ENCODE data around the gene DNER.
"Not testable (repeated sequence)": the region's sequence is repeated elsewhere in the genome, so short reads cannot be mapped to it uniquely, and the experiment has no call there.

The DNER gene

GRCh38 chr2:229695961-229696360 is 18.4 kb downstream of the DNER start:
- no peak overlapping the region for H3K4me3 ChIP-seq (ENCODE audit: insufficient read depth, low read depth, low read length, poor library complexity, severe bottlenecking)
- no peak for DNase-seq
- no peaks in the 10 kb centered on the region for H3K9me3 ChIP-seq (ENCODE audit: control insufficient read depth, low read length)
- no peak overlapping the region for H3K27ac ChIP-seq (ENCODE audit: insufficient read depth, low read length, poor library complexity, severe bottlenecking)
- no peaks in the 10 kb centered on the region for H3K36me3 ChIP-seq (ENCODE audit: control insufficient read depth, insufficient read depth, low read length)
- no peaks in the 10 kb centered on the region for H3K4me1 ChIP-seq (ENCODE audit: control insufficient read depth, insufficient read depth, low read length, poor library complexity, severe bottlenecking)
- H3K27me3 ChIP-seq (replicated peaks; ENCODE audit: control insufficient read depth, insufficient read depth, low read length, poor library complexity, severe bottlenecking), result no peaks in the 10 kb centered on the region

GRCh38 chr2:229693845-229694244 is 20.5 kb downstream of the DNER start:
- H3K9me3 ChIP-seq (ENCODE audit: control insufficient read depth, low read length); H3K27me3 ChIP-seq (replicated peaks; ENCODE audit: control insufficient read depth, insufficient read depth, low read length, poor library complexity, severe bottlenecking); H3K27ac ChIP-seq (ENCODE audit: insufficient read depth, low read length, poor library complexity, severe bottlenecking); H3K36me3 ChIP-seq (ENCODE audit: control insufficient read depth, insufficient read depth, low read length); DNase-seq; H3K4me3 ChIP-seq (ENCODE audit: insufficient read depth, low read depth, low read length, poor library complexity, severe bottlenecking); H3K4me1 ChIP-seq (ENCODE audit: control insufficient read depth, insufficient read depth, low read length, poor library complexity, severe bottlenecking): not testable (repeated sequence)

- Histone ChIP-seq H3K36me3 (ENCODE audit: control insufficient read depth, insufficient read depth, low read length) (no peaks in the 10 kb centered on the region), H3K9me3 (ENCODE audit: control insufficient read depth, low read length) (no peaks in the 10 kb centered on the region), H3K4me3 (ENCODE audit: insufficient read depth, low read depth, low read length, poor library complexity, severe bottlenecking) (no peak overlapping the region), H3K27me3 (replicated peaks; ENCODE audit: control insufficient read depth, insufficient read depth, low read length, poor library complexity, severe bottlenecking) (peaks cover 2% of the 10 kb centered on the region), H3K27ac (ENCODE audit: insufficient read depth, low read length, poor library complexity, severe bottlenecking) (no peak overlapping the region), H3K4me1 (ENCODE audit: control insufficient read depth, insufficient read depth, low read length, poor library complexity, severe bottlenecking) (no peaks in the 10 kb centered on the region)
- no peak for DNase-seq
These were observed 22.7 kb downstream of the DNER start for GRCh38 chr2:229691631-229692030.

- peaks cover 2% of the 10 kb centered on the region for H3K27me3 ChIP-seq (replicated peaks; ENCODE audit: control insufficient read depth, insufficient read depth, low read length, poor library complexity, severe bottlenecking)
- no peak overlapping the region for H3K27ac ChIP-seq (ENCODE audit: insufficient read depth, low read length, poor library complexity, severe bottlenecking)
- no peaks in the 10 kb centered on the region for H3K36me3 ChIP-seq (ENCODE audit: control insufficient read depth, insufficient read depth, low read length)
- DNase-seq, result no peak
- no peaks in the 10 kb centered on the region for H3K9me3 ChIP-seq (ENCODE audit: control insufficient read depth, low read length)
- no peaks in the 10 kb centered on the region for H3K4me1 ChIP-seq (ENCODE audit: control insufficient read depth, insufficient read depth, low read length, poor library complexity, severe bottlenecking)
- H3K4me3 ChIP-seq (ENCODE audit: insufficient read depth, low read depth, low read length, poor library complexity, severe bottlenecking), result no peak overlapping the region
These were observed 25.0 kb downstream of the DNER start for GRCh38 chr2:229689307-229689839.

- Histone ChIP-seq H3K9me3 (ENCODE audit: control insufficient read depth, low read length) (no peaks in the 10 kb centered on the region), H3K27me3 (replicated peaks; ENCODE audit: control insufficient read depth, insufficient read depth, low read length, poor library complexity, severe bottlenecking) (peaks cover 2% of the 10 kb centered on the region), H3K27ac (ENCODE audit: insufficient read depth, low read length, poor library complexity, severe bottlenecking) (no peak overlapping the region), H3K4me3 (ENCODE audit: insufficient read depth, low read depth, low read length, poor library complexity, severe bottlenecking) (no peak overlapping the region), H3K36me3 (ENCODE audit: control insufficient read depth, insufficient read depth, low read length) (no peaks in the 10 kb centered on the region), H3K4me1 (ENCODE audit: control insufficient read depth, insufficient read depth, low read length, poor library complexity, severe bottlenecking) (no peaks in the 10 kb centered on the region)
- no peak for DNase-seq
These were observed 26.2 kb downstream of the DNER start for GRCh38 chr2:229688141-229688540.

GRCh38 chr2:229686122-229686919 is 28.0 kb downstream of the DNER start:
- Histone ChIP-seq H3K27ac (ENCODE audit: insufficient read depth, low read length, poor library complexity, severe bottlenecking) (no peak overlapping the region), H3K9me3 (ENCODE audit: control insufficient read depth, low read length) (no peaks in the 10 kb centered on the region), H3K36me3 (ENCODE audit: control insufficient read depth, insufficient read depth, low read length) (no peaks in the 10 kb centered on the region), H3K4me1 (ENCODE audit: control insufficient read depth, insufficient read depth, low read length, poor library complexity, severe bottlenecking) (no peaks in the 10 kb centered on the region), H3K27me3 (replicated peaks; ENCODE audit: control insufficient read depth, insufficient read depth, low read length, poor library complexity, severe bottlenecking) (peaks cover 2% of the 10 kb centered on the region), H3K4me3 (ENCODE audit: insufficient read depth, low read depth, low read length, poor library complexity, severe bottlenecking) (no peak overlapping the region)
- DNase-seq, result no peak

- H3K27ac ChIP-seq (ENCODE audit: insufficient read depth, low read length, poor library complexity, severe bottlenecking), result no peak overlapping the region
- H3K9me3 ChIP-seq (ENCODE audit: control insufficient read depth, low read length), result no peaks in the 10 kb centered on the region
- no peaks in the 10 kb centered on the region for H3K36me3 ChIP-seq (ENCODE audit: control insufficient read depth, insufficient read depth, low read length)
- H3K27me3 ChIP-seq (replicated peaks; ENCODE audit: control insufficient read depth, insufficient read depth, low read length, poor library complexity, severe bottlenecking), result peaks cover 2% of the 10 kb centered on the region
- DNase-seq, result no peak
- H3K4me3 ChIP-seq (ENCODE audit: insufficient read depth, low read depth, low read length, poor library complexity, severe bottlenecking), result no peak overlapping the region
- no peaks in the 10 kb centered on the region for H3K4me1 ChIP-seq (ENCODE audit: control insufficient read depth, insufficient read depth, low read length, poor library complexity, severe bottlenecking)
These were observed 29.3 kb downstream of the DNER start for GRCh38 chr2:229684942-229685562.

GRCh38 chr2:229679393-229680125 is 34.8 kb downstream of the DNER start:
- no peak for DNase-seq
- Histone ChIP-seq H3K36me3 (ENCODE audit: control insufficient read depth, insufficient read depth, low read length) (no peaks in the 10 kb centered on the region), H3K27ac (ENCODE audit: insufficient read depth, low read length, poor library complexity, severe bottlenecking) (no peak overlapping the region), H3K27me3 (replicated peaks; ENCODE audit: control insufficient read depth, insufficient read depth, low read length, poor library complexity, severe bottlenecking) (peaks cover 11% of the 10 kb centered on the region), H3K9me3 (ENCODE audit: control insufficient read depth, low read length) (no peaks in the 10 kb centered on the region), H3K4me3 (ENCODE audit: insufficient read depth, low read depth, low read length, poor library complexity, severe bottlenecking) (no peak overlapping the region), H3K4me1 (ENCODE audit: control insufficient read depth, insufficient read depth, low read length, poor library complexity, severe bottlenecking) (no peaks in the 10 kb centered on the region)

GRCh38 chr2:229675569-229675968 is 38.8 kb downstream of the DNER start:
- Histone ChIP-seq H3K27me3 (replicated peaks; ENCODE audit: control insufficient read depth, insufficient read depth, low read length, poor library complexity, severe bottlenecking) (peaks cover 11% of the 10 kb centered on the region), H3K36me3 (ENCODE audit: control insufficient read depth, insufficient read depth, low read length) (no peaks in the 10 kb centered on the region)

More at GRCh38 chr2:229675569-229675968, 38.8 kb downstream of the DNER start:
- Histone ChIP-seq H3K4me1 (ENCODE audit: control insufficient read depth, insufficient read depth, low read length, poor library complexity, severe bottlenecking) (no peaks in the 10 kb centered on the region), H3K9me3 (ENCODE audit: control insufficient read depth, low read length) (no peaks in the 10 kb centered on the region), H3K27ac (ENCODE audit: insufficient read depth, low read length, poor library complexity, severe bottlenecking) (no peak overlapping the region), H3K4me3 (ENCODE audit: insufficient read depth, low read depth, low read length, poor library complexity, severe bottlenecking) (no peak overlapping the region)
- DNase-seq, result no peak
